Upper lobe of right lung (tissue), 1 donor: ENCODE data around the gene SHROOM3. TPM values are rescaled to one million over a fixed set of nuclear protein-coding genes. Genes with fewer than 3 reads are reported as not detected.
A peak's percentile ranks its signal among the peaks of the same experiment; 100 is the strongest.

Source experiments
- ATAC-seq: fragments of 200-7000 bp; cut with Tn5 transposase; one replicate; pipeline ENCODE4 v1.9.1; 2020; ENCODE audit warnings: mild to moderate bottlenecking, moderate library complexity
- DNase-seq: peaks from one replicate; pipeline ENCODE4 v3.0.0-alpha.2; 2020
- H3K27ac ChIP-seq: fragments of 200-600 bp; one replicate; pipeline ENCODE4 v1.8.0; 2022
- H3K27me3 ChIP-seq: fragments of 200-600 bp; one replicate; pipeline ENCODE4 v1.8.0; 2022; ENCODE audit warnings: mild to moderate bottlenecking
- H3K36me3 ChIP-seq: fragments of 200-600 bp; one replicate; pipeline ENCODE4 v1.8.0; 2022
- H3K4me1 ChIP-seq: fragments of 200-600 bp; one replicate; pipeline ENCODE4 v1.8.0; 2022
- H3K4me3 ChIP-seq: fragments of 200-600 bp; one replicate; pipeline ENCODE4 v1.8.0; 2022; ENCODE audit warnings: mild to moderate bottlenecking
- H3K9me3 ChIP-seq: fragments of 200-600 bp; one replicate; pipeline ENCODE4 v1.8.0; 2022
- intact Hi-C: fragments of 100-400 bp; cut with DNase I; formaldehyde crosslinking; loops from one replicate; pipeline ENCODE4 v1.11.0; 2022
- total RNA-seq: library from RNA; stranded (reverse); fragmentation: NEBNext Ultra II Directional; extraction: Animal tissue kit (Norgen Biotek cat#: 25700); gene quantifications from one replicate; pipeline ENCODE4 v1.2.1, GENCODE V29; 2021
- TF ChIP-seq, protein P1 (sequence below): fragments of 200-600 bp; IDR thresholded peaks from one replicate; pipeline ENCODE4 v1.8.0; 2022; ENCODE audit warnings: antibody characterized with exemption
- donor health status: DM: no; HTN: yes; CAD: no; lungs with severe emphysema.

SHROOM3 gene
- total RNA-seq, 1 donor from 2014 or later: 73.3 TPM

DNA sequence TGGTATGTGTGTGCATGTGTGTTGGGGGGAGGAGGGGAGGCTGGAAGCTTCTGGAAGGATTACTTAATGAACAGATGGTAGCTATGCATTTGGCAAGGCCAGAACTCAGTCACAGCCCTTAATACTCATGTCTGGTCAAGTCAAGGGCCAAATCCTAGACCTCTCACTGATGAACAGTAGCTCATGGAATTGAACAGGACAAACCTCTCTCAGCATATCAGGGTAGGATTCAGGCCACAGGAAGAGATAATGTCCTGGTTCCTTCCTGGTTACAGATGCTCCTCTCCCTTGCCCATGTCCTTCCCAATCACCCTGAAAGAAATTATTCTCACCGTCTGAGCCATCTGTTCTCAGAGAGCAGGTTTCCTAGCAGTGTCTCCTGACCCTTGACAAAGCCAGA lies 297.2 kb downstream of the SHROOM3 start:
- H3K4me3 ChIP-seq: no peak overlapping the region
- no peaks in the 10 kb centered on the region for H3K9me3 ChIP-seq
- ATAC-seq (no peak), DNase-seq (no peak)
- TF ChIP-seq, protein P1, sequence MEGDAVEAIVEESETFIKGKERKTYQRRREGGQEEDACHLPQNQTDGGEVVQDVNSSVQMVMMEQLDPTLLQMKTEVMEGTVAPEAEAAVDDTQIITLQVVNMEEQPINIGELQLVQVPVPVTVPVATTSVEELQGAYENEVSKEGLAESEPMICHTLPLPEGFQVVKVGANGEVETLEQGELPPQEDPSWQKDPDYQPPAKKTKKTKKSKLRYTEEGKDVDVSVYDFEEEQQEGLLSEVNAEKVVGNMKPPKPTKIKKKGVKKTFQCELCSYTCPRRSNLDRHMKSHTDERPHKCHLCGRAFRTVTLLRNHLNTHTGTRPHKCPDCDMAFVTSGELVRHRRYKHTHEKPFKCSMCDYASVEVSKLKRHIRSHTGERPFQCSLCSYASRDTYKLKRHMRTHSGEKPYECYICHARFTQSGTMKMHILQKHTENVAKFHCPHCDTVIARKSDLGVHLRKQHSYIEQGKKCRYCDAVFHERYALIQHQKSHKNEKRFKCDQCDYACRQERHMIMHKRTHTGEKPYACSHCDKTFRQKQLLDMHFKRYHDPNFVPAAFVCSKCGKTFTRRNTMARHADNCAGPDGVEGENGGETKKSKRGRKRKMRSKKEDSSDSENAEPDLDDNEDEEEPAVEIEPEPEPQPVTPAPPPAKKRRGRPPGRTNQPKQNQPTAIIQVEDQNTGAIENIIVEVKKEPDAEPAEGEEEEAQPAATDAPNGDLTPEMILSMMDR: no peak
- H3K4me1 ChIP-seq: peaks cover 3% of the 10 kb centered on the region
- H3K27ac ChIP-seq: no peak overlapping the region
- intact Hi-C loops: no loop called here
- H3K27me3 ChIP-seq: no peaks in the 10 kb centered on the region
- peaks cover 6% of the 10 kb centered on the region for H3K36me3 ChIP-seq

DNA sequence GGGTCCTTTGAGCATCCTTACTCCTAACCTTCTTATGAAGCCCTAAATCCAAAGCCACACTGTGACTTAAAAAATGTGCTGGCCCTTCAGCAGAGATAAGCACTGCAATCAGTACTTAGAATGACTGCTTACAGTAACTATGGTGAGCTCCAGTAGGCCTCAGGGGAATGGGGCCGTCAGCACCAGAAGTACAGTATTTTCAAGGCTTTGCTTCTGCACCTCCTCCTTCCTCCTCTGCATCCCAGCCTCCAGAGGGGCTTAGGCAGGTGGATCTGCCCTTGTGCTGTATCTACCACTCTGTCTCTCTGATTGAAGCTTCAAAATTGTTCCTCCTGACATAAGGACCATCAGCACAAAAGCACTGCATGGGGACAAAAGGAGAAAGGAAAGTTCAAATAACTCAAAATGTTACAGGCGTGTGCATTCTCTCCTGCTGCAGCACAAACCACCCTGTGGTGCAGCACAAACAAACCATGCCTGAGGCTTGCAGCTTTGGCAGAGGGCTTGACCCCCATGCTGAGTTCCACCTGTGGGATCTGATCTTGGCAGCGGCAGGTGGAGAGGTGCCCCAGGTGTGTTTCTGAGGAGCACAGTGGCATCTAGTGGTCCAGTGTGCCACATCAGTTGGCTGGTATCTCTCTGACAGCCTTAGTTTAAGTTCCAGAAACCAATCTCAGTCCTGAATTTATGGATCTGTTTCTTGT lies 298.2 kb downstream of the SHROOM3 start:
- no peak for ATAC-seq
- Histone ChIP-seq H3K27ac (no peak overlapping the region), H3K36me3 (peaks cover 6% of the 10 kb centered on the region), H3K27me3 (no peaks in the 10 kb centered on the region), H3K4me1 (peaks cover 6% of the 10 kb centered on the region), H3K4me3 (no peak overlapping the region), H3K9me3 (no peaks in the 10 kb centered on the region)
- no peak for DNase-seq
- intact Hi-C loops: no loop called here
- TF ChIP-seq, protein P1: no peak

DNA sequence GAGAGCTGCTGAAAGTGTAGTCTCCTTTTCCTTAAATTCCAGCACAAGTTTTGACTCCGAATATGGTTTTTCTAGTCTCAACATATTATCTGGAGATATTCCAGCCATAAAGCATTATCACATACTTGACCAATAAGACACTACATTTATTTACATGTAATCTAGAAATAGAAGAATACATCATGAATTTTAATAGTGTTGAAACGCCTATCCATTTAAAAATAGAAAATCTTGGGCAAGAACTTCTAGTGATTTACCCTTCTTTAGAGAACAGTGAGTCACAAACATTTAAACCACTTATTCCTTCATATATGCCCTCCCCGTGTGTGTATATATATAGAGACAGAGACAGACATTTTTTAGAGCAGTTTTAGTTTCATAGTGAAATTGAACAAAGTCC lies 301.4 kb downstream of the SHROOM3 start:
- DNase-seq (no peak), ATAC-seq (no peak)
- H3K36me3 ChIP-seq: peaks cover 6% of the 10 kb centered on the region
- no peak overlapping the region for H3K27ac ChIP-seq
- H3K27me3 ChIP-seq: no peaks in the 10 kb centered on the region
- H3K4me1 ChIP-seq: peaks cover 12% of the 10 kb centered on the region
- intact Hi-C loops: no loop called here
- H3K9me3 ChIP-seq: no peaks in the 10 kb centered on the region
- H3K4me3 ChIP-seq: no peak overlapping the region
- TF ChIP-seq, protein P1: no peak

DNA sequence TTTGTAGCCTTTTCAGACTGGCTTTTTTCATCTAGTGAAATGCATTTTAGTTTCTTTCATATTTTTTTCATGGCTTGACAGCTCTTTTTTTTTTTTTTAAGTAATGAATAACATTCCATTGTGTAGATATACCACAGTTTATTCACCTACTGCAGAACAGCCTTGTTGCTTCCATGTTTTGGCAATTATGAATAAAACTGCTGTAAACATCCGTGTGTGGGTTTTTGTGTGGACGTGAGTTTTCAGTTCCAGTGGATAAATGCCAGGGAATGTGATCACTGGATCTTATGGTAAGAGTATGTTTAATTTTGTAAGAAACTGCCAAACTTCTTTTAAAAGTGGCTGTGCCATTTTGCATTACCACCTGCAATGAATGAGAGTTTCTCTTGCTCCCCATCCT lies 302.2 kb downstream of the SHROOM3 start:
- Histone ChIP-seq H3K4me3 (no peak overlapping the region), H3K36me3 (peaks cover 6% of the 10 kb centered on the region), H3K27ac (peak overlapping the region; percentile 59), H3K4me1 (peaks cover 12% of the 10 kb centered on the region), H3K9me3 (no peaks in the 10 kb centered on the region), H3K27me3 (no peaks in the 10 kb centered on the region)
- DNase-seq: no peak
- TF ChIP-seq, protein P1: no peak
- intact Hi-C loops: no loop called here
- ATAC-seq: no peak

DNA sequence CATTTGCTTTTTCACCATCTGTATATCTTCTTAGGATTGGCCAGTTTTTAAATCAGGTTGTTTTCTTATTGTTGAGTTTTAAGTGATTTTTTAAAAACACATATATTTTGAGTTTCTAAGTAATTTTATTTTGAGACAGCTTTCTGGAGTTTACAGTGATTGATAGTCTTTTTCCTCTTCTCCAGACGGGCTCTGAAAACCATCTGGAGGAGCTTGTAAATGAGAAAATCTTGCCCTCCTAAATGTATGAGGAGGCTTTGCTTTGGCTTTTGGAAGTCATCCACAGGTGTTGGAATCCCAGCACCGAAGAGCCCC lies 302.7 kb downstream of the SHROOM3 start:
- no peaks in the 10 kb centered on the region for H3K27me3 ChIP-seq
- peaks cover 6% of the 10 kb centered on the region for H3K36me3 ChIP-seq
- intact Hi-C loops: no loop called here
- no peaks in the 10 kb centered on the region for H3K9me3 ChIP-seq
- TF ChIP-seq, protein P1: no peak
- ATAC-seq (no peak), DNase-seq (no peak)
- H3K4me3 ChIP-seq: no peak overlapping the region
- peaks cover 12% of the 10 kb centered on the region for H3K4me1 ChIP-seq
- peak overlapping the region; percentile 59 for H3K27ac ChIP-seq
